Activated B cell treated with CpG ODN at 0.5 μM for 24 hours (primary cell): Measurements from ENCODE around the gene CRACR2B. TPM values are rescaled to one million over a fixed set of nuclear protein-coding genes. Genes with fewer than 3 reads are reported as not detected.

ENCODE experiments used
- ATAC-seq: fragments of 200-7000 bp; cut with Tn5 transposase; one replicate; pipeline ENCODE4 v1.10.0; 2021; ENCODE audit warnings: low read depth, mild to moderate bottlenecking, moderate library complexity
- CTCF ChIA-PET: fragments of 350-600 bp; sonication (Branson Sonifier 250); formaldehyde crosslinking; loops from one replicate; lab custom pipeline; 2021; ENCODE audit warnings: antibody characterized with exemption; lab: Charles Lee
- POLR2A ChIA-PET: fragments of 350-600 bp; sonication (Branson Sonifier 250); formaldehyde crosslinking; loops from one replicate; lab custom pipeline; 2021; ENCODE audit warnings: antibody characterized with exemption; lab: Charles Lee
- DNase-seq: peaks from one replicate; pipeline ENCODE4 v3.0.0; 2022
- H3K27ac Mint-ChIP-seq: one replicate; pipeline ENCODE4 v1.8.0; 2020; ENCODE audit warnings: mixed read lengths
- H3K27me3 Mint-ChIP-seq: one replicate; pipeline ENCODE4 v1.8.0; 2021; ENCODE audit warnings: mixed read lengths
- H3K36me3 Mint-ChIP-seq: one replicate; pipeline ENCODE4 v1.8.0; 2021; ENCODE audit warnings: low read depth, mixed read lengths
- H3K4me1 Mint-ChIP-seq: one replicate; pipeline ENCODE4 v1.8.0; 2021; ENCODE audit warnings: mixed read lengths
- H3K4me3 Mint-ChIP-seq: one replicate; pipeline ENCODE4 v1.8.0; 2020; ENCODE audit warnings: mild to moderate bottlenecking, mixed read lengths
- H3K9me3 Mint-ChIP-seq: one replicate; pipeline ENCODE4 v1.8.0; 2020; ENCODE audit warnings: mixed read lengths
- intact Hi-C: fragments of 100-400 bp; cut with micrococcal nuclease; formaldehyde crosslinking; loops from one replicate; pipeline ENCODE4 v1.15.1; 2024
- total RNA-seq: library from RNA; stranded (reverse); gene quantifications from 2 replicates; pipeline ENCODE4 v1.2.3, GENCODE V29; 2022
- TF ChIP-seq, protein P1 (sequence below): fragments of 200-600 bp; IDR thresholded peaks from one replicate; pipeline ENCODE4 v1.8.0; 2022; ENCODE audit warnings: antibody characterized with exemption, mild to moderate bottlenecking

Gene CRACR2B
- total RNA-seq, 1 donor from 2014 or later = 4.5 TPM

DNA sequence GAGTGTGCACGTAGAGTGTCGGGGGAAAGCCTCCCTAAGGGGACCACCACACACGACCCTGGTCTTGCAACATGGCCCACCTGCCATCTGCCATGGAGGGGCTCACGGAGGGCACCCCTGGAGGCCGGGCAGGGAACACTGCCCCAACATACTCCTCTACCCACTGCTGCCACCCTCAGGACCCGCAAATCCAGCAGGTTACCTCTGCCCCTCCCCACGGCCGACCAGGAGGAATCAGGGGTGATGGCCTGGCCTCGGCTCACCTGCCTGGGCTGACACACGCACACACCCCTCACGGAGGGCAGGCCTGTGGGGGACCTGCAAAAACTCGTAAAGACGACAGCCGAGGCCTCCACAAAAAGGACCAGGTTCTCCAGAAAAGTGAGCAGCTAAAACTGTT lies 52.7 kb downstream of the CRACR2B start:
- intact Hi-C loops = no loop called here
- H3K4me3 Mint-ChIP-seq = no peak overlapping the region
- POLR2A ChIA-PET = no interaction called here
- TF ChIP-seq, protein P1, sequence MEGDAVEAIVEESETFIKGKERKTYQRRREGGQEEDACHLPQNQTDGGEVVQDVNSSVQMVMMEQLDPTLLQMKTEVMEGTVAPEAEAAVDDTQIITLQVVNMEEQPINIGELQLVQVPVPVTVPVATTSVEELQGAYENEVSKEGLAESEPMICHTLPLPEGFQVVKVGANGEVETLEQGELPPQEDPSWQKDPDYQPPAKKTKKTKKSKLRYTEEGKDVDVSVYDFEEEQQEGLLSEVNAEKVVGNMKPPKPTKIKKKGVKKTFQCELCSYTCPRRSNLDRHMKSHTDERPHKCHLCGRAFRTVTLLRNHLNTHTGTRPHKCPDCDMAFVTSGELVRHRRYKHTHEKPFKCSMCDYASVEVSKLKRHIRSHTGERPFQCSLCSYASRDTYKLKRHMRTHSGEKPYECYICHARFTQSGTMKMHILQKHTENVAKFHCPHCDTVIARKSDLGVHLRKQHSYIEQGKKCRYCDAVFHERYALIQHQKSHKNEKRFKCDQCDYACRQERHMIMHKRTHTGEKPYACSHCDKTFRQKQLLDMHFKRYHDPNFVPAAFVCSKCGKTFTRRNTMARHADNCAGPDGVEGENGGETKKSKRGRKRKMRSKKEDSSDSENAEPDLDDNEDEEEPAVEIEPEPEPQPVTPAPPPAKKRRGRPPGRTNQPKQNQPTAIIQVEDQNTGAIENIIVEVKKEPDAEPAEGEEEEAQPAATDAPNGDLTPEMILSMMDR = no peak
- H3K9me3 Mint-ChIP-seq = no peaks in the 10 kb centered on the region
- no peak overlapping the region for H3K27ac Mint-ChIP-seq
- peaks cover 43% of the 10 kb centered on the region for H3K36me3 Mint-ChIP-seq
- CTCF ChIA-PET = no interaction called here
- ATAC-seq (no peak), DNase-seq (no peak)
- no peaks in the 10 kb centered on the region for H3K27me3 Mint-ChIP-seq
- H3K4me1 Mint-ChIP-seq = no peaks in the 10 kb centered on the region

Other genes starting within 250 kb of the CRACR2B start
- 74.1 and 75.5 TPM in 2 replicates for gene IRF7, start 212.0 kb upstream of the CRACR2B start, total RNA-seq
- gene CDHR5, start 203.0 kb upstream of the CRACR2B start, total RNA-seq = not detected in 2 replicates
- gene SCT, start 200.7 kb upstream of the CRACR2B start, total RNA-seq = not detected in 2 replicates
- 0.42 and 0.49 TPM in 2 replicates for gene DRD4, start 190.7 kb upstream of the CRACR2B start, total RNA-seq
- 36.1 and 39.8 TPM in 2 replicates for gene DEAF1, start 132.7 kb upstream of the CRACR2B start, total RNA-seq
- 34.1 and 44.4 TPM in 2 replicates for gene TMEM80, start 132.1 kb upstream of the CRACR2B start, total RNA-seq
- gene EPS8L2, start 121.7 kb upstream of the CRACR2B start, total RNA-seq = 5.6 and 5.9 TPM in 2 replicates
- gene TALDO1, start 80.5 kb upstream of the CRACR2B start, total RNA-seq = 194 and 244 TPM in 2 replicates
- 60.3 and 63.3 TPM in 2 replicates for gene GATD1, start 50.4 kb upstream of the CRACR2B start, total RNA-seq
- gene CEND1, start 37.8 kb upstream of the CRACR2B start, total RNA-seq = 0.27 and 0.34 TPM in 2 replicates
- gene SLC25A22, start 29.6 kb upstream of the CRACR2B start, total RNA-seq = 30.1 and 35.4 TPM in 2 replicates
- gene PIDD1, start 22.7 kb upstream of the CRACR2B start, total RNA-seq = 21.3 and 25.6 TPM in 2 replicates
- 4,124 and 4,449 TPM in 2 replicates for gene RPLP2, start 18.0 kb upstream of the CRACR2B start, total RNA-seq
- gene PNPLA2, start 9.0 kb upstream of the CRACR2B start, total RNA-seq = 52.9 and 53.2 TPM in 2 replicates
- gene CD151, start 5.0 kb downstream of the CRACR2B start, total RNA-seq = 14.4 and 14.5 TPM in 2 replicates
- 83.9 and 90.2 TPM in 2 replicates for gene POLR2L, start 14.6 kb downstream of the CRACR2B start, total RNA-seq
- 2.2 and 2.3 TPM in 2 replicates for gene TSPAN4, start 14.9 kb downstream of the CRACR2B start, total RNA-seq
- gene CHID1, start 82.9 kb downstream of the CRACR2B start, total RNA-seq = 43.9 and 45.7 TPM in 2 replicates
- 49.6 and 54.3 TPM in 2 replicates for gene AP2A2, start 98.0 kb downstream of the CRACR2B start, total RNA-seq
- gene MUC6, start 208.8 kb downstream of the CRACR2B start, total RNA-seq = not detected in 2 replicates
- not detected in 2 replicates for gene MUC2, start 247.0 kb downstream of the CRACR2B start, total RNA-seq